Measurements from ENCODE around the gene SUSD6.

Gene SUSD6, protein sequence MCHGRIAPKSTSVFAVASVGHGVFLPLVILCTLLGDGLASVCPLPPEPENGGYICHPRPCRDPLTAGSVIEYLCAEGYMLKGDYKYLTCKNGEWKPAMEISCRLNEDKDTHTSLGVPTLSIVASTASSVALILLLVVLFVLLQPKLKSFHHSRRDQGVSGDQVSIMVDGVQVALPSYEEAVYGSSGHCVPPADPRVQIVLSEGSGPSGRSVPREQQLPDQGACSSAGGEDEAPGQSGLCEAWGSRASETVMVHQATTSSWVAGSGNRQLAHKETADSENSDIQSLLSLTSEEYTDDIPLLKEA

DNA sequence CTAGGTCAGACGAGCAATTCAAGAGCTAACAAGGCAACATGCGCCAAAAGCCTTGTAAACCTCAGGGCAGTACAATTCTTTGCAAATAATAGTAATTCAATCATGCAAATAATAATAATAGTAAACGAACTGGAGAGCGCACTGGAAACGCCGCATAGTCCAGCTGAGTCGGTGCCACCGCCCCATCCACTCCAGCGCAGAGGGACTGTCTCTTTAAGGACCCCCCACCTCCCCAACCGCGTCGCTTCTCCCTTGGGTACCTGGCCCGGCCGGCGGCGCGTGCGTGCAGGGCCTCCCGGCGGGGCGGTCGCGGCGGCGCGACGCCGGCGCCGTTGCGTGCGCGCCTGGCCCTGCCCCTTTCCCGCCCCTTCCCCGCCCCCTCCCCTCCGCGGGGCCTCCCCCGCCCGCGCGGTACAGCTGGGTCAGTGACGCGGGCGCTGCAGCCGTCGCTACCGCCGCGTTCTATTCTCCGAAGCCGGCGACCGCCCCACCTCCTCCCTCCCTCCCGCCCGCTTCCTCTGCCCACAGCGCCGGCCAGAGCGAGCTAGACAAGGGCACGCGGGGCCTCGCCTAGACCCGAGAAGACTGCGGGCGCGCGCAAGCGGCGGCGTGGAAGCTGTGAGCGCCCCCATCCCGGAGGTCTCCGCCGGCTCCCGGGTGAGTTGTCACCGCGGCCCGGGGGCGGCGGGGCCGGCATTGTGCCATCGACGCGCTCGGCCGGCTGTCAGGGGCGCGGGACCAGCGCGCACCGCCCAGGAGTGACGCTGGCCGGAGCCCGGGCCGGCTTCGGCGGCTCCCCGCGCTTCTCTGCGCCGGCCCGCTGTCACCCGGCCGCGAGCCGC is at the start of gene SUSD6:
TSS of gene SUSD6 (plus strand) at position 425 of the 842 bp plus-strand sequence. CDS start 46,997 bp downstream, outside the sequence.
- peak; percentile 39 for DNase-seq

DNA sequence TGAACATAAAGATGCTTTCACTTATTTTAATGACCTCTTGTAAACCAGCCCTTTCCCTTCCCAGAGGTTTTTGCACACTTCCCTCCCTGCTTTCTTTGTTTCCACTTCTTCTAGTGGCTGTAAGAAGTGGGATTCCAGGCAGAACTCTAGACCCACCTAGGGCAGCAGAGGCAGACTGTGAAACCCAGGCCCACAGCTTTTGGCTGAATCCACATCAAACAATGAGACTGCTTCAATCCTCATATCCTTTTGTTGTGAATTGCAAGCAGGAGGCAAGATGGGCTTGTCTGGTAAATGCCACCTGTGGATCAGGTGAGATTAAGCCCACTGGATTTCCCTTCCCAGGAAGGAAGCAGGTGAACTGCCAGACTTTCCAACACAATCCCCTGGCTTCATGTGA is 49.5 kb upstream of the SUSD6 start:
- DNase-seq = no peak

DNA sequence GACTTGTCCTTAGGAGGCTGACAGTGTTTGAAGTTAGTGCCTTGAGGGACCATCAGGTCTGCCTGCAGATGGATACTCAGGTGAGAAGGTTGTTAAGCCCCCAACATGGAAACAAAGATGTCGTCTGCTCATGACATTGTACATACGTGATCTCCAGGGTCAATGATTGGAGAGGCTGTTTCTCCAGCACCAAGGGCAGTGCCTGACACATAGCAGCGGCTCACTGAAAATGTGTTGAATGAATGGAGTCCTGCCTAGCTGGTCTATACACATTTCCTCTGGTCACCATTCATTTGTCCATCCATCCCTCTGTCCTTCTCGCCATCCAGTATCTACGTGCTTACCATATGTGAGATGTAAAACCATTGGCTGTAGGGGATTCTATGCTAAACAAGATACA is 43.8 kb upstream of the SUSD6 start:
- no peak for DNase-seq

DNA sequence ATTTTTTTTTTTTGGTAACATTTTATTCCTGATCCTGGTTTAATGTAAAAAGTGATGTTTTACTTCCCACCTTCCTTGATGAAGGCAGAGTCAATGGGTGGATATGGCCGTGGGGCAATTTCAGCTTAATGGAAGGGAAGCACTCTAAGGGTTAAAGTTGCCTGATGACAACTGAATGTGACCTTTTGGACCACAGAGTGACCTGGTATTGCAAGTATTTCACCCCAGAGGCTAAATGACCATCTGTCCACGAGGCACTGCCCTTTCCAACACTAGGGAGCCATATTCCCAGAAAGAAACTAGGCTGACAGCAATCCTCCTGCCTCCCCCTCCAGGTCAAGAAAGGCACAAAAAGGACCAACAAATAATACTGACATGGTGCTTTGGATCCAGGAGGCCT is 41.5 kb upstream of the SUSD6 start:
- no peak for DNase-seq

DNA sequence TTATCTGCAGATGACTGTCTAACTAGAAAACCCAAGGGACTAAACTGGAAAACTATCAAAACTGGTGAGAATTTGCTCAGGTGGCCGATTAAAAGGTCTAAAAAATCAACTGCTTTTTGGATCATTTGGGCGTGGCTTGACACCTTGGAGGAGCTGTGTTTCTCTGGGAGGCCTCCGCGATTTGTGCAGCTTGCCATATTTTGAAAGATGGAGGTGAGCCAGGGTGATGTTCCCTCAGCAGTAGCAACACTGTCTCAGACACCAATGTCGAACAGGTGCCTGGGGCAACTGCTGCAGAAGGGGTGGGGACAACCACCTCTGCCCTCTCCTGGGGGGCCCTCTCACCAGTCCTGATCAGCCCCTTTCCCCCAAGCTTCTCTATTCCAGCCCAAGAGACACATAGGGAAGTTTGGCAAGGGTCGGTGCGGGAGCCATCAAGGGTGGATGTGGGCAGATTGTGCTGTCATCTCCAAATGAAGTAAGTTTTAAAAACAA is 40.5 kb upstream of the SUSD6 start:
- no peak for DNase-seq

DNA sequence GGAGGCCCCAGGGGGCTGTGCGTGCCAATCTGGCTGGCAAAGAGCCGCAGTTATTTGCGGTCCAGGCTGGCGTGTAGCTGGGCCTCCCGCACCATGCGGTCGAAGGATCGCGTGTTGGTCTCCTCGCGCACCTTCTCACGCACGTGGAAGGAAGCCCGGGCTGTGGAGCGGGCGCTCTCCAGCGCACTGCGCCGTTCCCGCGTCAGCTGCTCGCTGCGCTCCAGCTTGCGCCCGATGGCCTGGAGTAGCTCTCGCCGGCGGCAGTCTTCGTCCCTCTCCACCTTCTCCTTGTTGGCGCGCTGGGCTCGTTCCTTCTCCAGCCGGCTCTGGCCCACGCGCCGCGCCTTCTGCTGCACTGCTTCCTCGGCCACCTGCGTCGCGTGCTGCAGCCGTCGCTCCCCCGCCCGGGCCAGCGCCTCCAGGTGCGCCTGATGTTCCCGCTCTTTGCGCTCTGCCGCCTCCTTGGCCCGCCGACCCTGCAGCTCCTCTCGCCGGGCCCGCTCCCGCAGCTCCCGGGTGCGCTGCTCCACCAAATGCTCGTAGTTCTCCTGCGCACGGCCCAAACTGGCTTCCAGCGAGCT is 39.9 kb upstream of the SUSD6 start:
- no peak for DNase-seq

DNA sequence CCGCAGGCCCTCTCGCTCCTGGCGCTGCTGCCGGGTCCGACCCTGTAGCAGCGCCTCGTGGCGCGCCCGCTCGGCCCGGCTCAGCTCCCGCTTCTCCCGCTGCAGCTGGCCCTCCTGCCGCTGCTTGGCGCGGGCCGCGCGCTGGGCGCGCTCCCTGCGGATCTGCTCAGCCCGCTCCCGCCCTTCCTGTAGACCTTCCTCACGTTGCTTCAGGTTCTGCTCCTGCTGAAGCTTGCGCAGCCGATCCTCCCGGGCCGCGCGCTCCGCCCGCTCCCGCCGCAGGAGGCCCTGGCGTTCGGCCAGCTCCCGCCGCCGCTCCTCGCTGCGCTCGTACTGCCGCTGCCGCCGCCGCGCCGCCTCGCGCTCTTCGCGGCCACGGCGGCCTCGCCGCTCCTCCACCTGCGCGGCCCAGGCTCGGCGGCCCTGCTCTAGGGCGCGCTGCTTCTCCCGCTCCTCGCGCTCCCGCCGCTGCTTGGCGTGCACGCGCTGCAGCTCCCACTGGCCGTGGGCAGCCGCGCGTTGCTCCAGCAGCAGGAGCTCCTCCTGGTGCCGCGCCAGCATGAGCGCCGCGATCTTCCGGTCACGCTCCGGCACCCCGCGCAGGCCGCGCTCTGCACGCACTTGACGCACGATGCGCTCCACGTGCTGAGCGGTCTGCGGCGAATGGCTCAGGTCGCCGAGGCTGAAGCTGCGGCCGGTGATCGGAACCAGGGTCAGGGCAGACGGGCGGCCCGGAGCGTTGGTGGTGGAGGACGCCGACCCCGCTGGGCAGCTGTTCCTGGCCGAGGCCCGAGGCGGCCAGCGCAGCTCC is 39.2 kb upstream of the SUSD6 start:
- no peak for DNase-seq

DNA sequence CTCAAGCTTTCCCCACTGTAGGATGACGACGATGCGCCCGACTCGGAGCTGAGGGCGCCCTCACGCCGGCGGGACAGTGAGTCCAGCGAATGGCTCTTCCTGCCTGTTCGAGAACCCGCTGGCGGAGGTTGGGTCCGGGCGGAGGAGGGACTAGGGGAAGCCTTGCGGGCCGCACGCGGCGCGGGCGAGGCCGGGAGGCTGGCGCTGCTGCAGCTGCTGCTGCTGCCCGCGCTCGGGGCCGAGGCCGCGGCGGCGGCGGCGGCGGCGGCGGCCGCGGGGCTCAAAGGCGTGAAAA is 38.6 kb upstream of the SUSD6 start:
- DNase-seq = no peak

DNA sequence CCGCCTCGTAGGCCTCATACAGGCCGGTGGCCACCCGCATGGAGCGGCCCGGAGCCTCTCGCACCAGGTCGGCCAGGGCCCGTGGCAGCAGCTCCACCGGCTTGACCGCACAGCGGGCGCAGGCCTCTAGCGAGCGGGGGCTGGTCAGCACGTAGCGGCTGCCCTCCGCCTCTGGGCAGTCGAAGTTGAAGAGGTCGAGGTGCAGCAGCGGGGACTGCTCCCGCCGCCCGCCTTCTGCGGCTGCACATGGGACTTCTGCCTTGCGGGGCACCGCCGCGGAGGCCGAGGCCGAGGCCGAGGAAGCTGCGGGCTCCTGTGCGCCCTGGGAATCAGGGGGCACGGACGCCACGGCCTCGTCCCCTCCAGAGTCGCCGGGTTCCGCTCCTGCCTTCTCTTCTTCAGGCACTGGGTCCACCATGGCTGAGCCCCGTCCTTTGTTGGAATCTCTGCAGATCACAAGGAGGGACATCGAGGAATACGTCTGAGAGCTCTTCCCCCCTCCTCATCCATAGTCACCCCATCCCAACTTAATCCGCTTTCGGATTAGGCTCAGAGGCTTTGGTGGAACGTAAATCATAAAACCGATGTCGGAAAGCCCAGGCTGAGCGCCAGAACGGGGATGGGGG is 38.1 kb upstream of the SUSD6 start:
- DNase-seq = no peak

DNA sequence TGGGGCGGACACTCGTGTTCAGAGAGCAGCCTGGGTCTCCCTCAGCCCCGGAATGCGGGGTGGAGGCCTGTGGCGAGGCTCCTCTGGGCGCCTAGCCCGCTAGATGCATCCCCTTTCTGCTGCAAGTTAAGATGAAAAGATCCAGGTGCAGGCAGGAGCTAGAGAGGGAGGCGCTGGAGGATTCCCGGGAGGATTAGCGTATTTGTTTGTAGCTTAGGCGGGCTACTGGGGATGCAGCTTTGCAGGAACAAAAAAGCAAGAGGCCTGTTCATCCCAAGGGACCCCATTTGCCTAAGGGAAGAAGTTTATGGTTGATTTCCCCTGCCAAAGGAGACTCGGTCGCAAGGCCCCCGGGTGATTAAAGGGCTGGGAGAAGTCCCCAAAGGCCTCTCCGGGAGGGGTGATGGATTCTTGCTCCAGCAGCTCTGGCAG is 37.5 kb upstream of the SUSD6 start:
- DNase-seq = no peak

DNA sequence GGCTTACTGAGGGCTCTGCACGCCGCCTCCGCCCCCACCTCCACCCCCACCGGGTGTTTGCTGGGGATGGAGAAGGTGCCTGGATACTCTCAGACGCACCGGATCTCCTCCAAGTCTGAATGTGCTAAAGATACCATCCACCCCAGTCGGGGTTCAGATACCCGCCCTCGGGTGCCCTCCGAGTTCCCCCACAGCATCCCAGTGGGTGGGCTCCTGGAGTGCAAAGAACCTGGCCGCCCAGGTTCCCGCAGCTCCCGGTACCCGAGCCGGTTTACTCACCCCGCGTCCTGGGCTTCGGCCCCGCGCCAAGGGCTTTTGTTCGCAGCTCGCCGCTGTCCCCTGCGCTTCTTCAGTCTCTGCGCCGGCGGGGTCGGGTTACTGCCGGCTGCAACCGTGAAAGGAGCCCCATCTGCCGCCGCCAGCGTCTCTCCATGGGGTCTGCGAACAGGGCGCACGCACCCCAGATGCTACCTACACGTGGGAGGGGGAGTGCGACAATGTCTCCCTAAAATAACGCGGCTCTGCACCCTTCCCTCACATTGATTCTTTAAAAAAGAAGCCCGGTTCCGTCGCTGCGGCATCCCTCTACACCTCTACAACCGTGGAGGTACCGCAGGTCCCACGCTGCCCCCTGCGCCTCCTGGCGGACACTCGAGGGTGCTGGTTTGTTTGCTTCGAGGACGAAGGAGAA is 37.0 kb upstream of the SUSD6 start, which contains the start of gene CCDC177:
TSS of gene CCDC177 (minus strand) at position 609 of the 691 bp plus-strand sequence. CDS start 1,249 bp downstream, outside the sequence.
- no peak for DNase-seq

DNA sequence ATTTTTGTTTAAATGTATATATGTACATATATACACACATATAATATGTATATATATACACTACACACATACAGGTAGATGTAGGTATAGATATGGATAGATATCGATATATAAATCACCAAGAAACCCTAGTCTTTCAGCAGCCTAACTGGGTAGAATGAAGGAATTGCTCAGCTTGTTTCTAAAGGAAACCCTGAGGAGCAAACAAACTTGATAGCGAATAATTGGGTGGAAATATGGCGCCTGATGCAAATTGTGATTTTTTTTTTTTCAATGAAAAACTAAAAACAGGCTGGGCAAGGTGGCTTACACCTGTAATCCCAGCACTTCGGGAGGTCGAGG is 36.5 kb upstream of the SUSD6 start:
- DNase-seq = no peak

DNA sequence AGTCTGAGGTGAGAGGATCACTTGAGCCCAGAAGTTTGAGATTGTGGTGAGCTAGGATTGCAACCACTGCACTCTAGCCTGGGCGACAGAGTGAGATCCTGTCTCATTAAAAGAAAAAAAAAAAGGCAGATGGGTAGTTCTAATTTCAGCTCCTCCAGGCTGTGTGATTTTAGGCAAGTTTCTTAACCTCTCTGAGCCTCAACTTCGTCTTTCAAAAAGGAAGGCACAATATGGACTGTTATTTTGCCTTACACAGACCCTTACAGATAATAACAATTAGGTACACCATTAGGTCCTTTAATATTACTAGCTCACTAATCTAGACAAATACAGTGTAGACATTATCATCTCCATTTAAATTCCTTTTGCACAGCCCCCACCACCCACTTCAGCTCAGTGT is 31.9 kb upstream of the SUSD6 start:
- no peak for DNase-seq

DNA sequence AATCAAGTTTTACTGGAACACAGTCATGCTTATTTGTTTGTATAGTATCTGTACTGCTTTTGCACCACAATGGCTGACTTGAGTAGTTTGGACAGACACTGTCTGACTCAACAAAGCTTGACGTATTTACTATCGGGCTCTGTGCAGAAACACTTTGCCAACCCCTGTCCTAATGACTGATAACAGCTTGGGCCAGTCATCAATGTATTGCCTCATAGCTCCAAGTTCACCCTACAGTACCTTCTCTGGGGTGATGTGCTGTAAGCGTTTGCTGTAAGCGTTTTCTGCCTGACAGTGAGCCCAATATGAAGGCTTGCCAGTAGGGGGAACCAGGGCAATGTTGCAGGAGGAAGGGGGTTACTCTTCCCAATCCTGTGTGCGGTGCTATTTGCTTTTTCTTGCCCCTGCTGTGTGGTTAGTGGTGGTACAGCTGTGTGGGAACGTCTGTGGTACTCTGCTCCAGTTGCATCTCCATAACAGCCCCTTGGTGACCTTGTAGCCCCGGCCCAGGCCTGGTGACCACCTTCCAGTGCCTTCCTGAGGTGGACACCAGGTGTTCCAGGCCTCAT is 31.3 kb upstream of the SUSD6 start:
- no peak for DNase-seq

DNA sequence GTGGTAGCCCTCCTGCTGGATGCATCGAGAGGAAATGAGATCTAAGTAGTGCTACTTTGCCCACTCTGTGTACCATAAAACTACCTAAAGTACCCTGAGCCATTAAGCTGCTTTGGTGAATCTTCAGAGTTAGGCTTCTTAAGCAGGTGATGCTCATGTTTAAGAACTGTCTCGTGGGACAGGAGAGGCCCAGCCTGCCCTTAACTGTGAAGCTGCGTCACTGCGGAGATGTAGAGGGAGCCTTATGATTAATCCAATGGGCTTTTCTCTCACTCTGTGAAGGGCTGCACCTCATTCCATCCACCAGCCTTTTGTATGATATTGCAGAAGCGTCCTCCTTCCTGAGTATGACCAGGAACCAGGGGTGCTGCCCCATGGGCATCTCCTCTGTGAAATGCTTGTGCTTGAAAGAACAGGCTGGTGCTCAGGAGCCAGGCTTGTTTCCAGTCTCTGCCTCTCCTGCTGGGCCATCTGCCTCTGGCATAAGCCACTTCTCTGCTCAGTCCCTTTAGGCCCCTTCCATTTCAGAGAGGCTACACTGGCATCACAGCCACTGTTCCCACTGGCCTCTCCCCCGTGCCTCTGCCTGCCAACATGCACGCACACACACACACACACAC is 30.0 kb upstream of the SUSD6 start:
- DNase-seq = no peak

DNA sequence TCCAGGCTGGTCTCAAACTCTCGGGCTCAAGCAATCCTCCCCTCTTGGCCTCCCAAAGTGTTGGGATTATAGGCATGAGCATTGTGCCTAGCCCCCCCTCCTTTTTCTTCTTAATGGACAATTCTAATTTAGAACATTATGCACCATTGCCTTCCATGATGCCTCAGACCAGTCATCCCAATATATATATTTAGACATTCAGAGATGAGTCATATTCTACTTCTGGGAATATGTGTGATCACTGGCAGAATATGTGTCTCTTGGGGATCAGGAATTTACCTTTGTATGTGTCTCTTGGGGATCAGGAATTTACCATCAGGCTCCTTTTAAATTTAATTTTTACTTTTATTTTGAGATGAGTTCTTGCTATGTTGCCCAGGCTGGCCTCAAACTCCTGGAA is 29.2 kb upstream of the SUSD6 start:
- no peak for DNase-seq

DNA sequence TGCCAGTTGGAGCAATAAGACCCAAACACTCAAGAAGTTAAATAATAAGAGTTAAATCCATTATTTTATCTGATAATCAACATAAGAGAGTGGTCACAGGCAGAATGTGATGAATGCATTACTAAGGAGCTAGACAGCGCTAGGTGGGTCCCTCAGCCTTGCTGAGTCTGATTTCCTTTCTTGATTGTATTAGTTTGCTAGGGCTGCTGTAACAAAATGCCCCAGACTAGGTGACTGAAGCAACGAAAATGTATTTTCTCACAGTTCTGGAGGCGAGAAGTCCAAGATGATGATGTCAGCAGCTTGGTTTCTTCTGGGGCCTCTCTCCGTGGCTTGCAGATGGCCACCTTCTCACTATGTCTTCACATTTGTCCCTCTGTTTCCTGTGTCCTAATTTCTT is 28.6 kb upstream of the SUSD6 start:
- no peak for DNase-seq

DNA sequence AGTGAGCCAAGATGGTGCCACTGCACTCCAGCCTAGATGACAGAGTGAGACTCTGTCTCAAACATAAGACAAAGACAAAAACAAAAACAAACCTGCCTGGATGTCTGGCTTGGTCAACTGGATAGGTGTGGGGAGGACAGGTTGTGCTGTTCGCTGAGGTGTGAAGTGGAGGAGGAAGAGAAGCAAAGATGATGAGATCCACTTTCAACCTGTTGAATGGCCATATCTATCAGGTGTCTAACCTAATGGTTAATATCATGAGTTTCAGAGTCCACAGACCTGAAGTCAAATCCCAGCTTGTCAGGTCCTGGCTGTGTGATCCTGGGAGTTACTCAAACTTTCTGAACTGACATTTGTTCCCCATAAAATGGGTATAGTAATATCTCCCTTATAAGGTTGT is 27.0 kb upstream of the SUSD6 start:
- no peak for DNase-seq

DNA sequence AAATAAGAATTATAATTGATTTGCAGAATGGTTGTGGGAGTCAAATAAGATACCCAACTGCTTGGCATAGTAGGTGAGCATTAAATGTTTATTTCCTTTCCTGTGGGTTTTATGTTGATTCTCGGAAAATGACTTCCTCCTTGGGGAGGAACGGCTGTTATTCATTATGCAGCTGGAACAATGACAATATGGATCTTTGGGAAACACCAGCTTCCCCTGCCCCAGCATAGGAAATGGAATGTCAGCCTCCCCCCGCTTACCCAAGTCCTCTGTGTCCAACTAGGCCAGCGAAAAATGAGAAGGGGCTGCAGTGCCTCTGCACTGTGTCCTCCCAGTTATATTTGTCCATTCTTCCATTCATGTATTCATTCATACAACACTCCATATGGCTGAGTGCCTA is 25.0 kb upstream of the SUSD6 start:
- DNase-seq = no peak

DNA sequence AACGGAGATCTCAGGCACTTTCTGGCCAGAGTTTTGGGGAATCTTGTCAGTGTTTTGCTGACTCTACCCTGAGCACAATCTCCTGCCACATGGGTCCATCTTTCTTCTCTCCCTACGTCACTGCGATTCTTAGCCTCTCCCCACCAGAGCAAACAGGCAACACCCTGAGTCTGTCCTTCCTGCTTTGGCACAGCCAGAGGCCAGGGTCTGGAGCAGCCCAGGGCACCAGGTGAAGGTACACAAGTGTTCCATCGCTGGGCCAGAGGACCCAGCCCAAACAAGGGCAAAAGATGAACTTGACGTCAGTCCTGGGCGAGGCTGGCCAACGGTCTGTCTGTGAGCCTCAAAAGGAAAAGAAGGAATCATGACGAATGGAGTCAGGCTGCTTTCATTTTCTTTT is 24.0 kb upstream of the SUSD6 start:
- DNase-seq = no peak

DNA sequence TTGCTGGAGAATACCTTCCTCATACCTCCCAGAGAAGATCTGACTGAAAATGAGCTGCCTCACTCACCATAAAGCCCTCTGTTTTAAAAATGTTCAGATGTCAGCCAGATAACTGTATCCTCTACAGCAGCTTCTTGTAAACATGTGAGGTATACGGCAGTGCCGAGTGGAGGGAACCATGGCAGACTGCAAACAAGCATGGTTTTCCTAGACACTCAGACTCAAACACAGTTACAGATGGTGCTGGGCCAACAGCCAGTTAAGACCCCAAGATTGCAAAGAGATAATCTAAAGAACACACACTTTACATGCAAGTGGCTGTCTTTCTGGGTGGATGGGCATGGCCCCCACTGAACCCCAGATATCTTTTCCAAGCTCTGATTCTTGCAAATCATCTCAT is 20.1 kb upstream of the SUSD6 start:
- no peak for DNase-seq

All from GF-D8 (cell line).